ENCODE data around the gene BRPF1.
A peak's percentile ranks its signal among the peaks of the same experiment; 100 is the strongest.
"Not testable (repeated sequence)": the region's sequence is repeated elsewhere in the genome, so short reads cannot be mapped to it uniquely, and the experiment has no call there.

The BRPF1 gene

GRCh38 chr3:9769426-9770275, 38.1 kb downstream of the BRPF1 start, which contains the start of gene CAMK1:
Gene CAMK1, minus strand, starts transcription at chr3:9769947. Its CDS starts 2,198 bp downstream, at chr3:9767749.
- peak; percentile 83 for DNase-seq

GRCh38 chr3:9770276-9770812, 38.8 kb downstream of the BRPF1 start:
- DNase-seq, result no peak

DNA sequence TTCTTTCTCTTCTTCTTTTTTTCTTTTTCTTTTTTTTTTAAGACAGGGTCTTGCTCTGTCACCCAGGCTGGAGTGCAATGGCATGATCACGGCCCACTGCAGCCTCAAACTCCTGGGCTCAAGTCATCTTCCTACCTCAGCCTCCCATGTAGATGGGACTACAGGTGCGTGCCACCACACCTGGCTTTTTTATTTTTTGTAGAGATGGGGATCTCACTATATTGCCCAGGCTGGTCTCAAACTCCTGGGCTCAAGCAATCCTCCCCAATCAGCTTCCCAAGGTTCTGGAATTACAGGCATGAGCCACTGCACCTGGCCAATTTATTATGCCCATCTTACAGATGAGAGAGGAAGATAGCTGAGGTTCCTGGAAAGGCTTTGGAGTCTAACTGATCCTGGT, 39.5 kb downstream of the BRPF1 start:
- DNase-seq, result not testable (repeated sequence)

DNA sequence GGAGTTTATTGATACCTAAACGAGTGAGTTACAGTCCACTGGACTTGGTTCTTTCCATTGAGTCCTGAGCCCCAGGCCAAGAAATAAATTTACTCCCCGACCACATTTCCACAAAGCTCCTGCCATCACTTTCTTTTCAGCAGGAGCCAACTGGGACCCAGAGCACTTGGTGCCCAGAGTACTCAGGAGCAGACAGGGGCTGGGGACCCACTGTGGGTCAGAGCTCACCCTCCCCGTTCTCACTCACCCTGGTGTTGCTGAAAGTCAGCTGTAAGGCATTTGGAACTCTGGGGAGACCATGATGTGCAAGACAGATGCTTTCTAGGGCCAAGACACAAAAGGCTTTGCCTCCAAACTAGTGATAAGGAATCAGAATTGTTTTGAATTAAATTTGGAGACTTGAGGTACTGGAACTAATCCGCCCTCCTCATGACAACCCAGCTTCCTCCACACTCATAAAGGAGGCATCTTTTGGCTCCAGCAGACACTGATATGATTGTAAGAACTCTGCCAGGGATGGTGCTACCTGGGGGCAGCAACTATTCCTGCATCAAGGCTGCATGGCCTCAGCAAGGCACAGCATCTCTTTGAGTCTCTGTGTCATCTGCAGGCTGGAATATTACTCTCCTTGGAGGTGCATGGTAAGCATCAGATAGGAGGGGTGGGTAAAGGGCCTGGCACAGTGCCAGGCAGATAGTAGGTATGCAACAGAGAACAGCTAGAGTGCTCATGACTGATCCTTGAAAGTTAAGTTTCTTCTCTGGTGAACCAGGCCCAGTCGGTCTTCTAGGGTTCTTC, 45.6 kb downstream of the BRPF1 start:
- no peak for DNase-seq

- DNase-seq, result no peak
Measured at GRCh38 chr3:9777694-9778021, 46.1 kb downstream of the BRPF1 start.

DNA sequence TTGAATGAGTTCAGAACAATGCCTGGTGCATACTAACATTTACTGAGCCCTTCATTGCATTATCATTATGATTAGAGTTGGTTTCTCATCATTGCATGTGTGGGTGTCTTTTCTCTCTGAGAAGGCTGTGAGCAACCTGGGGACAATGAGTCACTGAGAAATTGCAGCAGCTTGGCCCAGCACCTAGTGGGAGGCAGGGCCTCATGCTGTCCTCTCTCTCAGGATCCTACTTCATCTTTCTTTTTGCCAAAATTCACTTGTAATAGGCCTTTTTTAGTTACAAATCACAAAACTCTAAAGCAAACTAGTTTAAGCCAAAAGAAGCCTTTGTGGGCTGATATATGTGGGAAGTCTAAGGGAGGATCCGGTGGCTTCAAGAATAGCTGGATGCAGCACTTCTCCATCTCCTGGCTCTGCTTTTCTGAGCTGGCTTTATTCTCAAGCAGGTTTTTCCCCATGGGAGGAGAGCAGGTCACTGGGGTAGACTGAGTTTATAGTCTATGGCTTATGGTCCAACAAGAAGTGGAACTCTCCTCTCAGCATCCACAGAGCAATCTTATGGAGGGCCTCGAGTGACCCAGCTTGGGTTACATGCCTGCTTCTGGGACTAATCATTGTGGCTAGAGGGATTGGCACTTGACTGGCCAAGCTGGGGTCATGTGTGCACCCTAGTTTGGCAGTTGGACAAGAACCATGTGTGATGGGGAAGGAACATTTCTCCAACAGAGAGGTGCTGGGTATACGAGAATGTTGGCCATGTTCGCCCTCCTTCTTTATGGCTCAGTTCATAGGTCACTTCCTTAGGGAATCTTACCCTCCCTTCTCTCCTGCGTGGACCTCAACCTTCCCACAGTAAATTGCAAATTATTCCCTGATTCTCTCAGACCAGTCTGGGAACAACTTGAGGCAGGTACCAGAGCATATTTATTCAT, 46.9 kb downstream of the BRPF1 start:
- peak; percentile 77 for DNase-seq

- DNase-seq, result no peak
Measured at GRCh38 chr3:9779075-9779593, 47.6 kb downstream of the BRPF1 start.

- peak; percentile 36 for DNase-seq
Measured at GRCh38 chr3:9779721-9780457, 48.4 kb downstream of the BRPF1 start.

DNA sequence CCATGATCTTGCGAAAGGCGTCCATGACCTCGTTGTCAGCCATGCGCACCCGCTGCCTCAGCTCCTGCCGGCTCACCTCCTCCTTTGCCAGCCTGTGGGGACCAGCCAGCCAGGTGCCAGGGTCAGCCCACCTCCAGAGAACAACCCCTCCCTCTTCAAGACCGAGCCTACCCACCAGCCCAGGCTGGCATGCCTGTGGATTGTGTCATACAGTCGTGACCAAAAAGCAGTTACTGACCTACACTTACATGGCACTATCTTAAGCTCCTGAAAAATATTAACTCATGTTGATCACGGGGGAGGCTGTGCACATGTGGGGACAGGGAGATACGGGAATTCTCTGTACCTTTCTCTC, 48.9 kb downstream of the BRPF1 start:
- no peak for DNase-seq

- no peak for DNase-seq
Measured at GRCh38 chr3:9780910-9781309, 49.4 kb downstream of the BRPF1 start.

- no peak for DNase-seq
Measured at GRCh38 chr3:9781551-9781950, 50.0 kb downstream of the BRPF1 start.

GRCh38 chr3:9781978-9782603, 50.6 kb downstream of the BRPF1 start:
- no peak for DNase-seq

- DNase-seq, result no peak
Measured at GRCh38 chr3:9782770-9783169, 51.2 kb downstream of the BRPF1 start.

GRCh38 chr3:9783954-9784353, 52.4 kb downstream of the BRPF1 start:
- DNase-seq, result no peak

GRCh38 chr3:9784965-9785364, 53.4 kb downstream of the BRPF1 start:
- no peak for DNase-seq

GRCh38 chr3:9785602-9786001, 54.1 kb downstream of the BRPF1 start:
- no peak for DNase-seq

- DNase-seq, result no peak
Measured at GRCh38 chr3:9786209-9786739, 54.7 kb downstream of the BRPF1 start.

DNA sequence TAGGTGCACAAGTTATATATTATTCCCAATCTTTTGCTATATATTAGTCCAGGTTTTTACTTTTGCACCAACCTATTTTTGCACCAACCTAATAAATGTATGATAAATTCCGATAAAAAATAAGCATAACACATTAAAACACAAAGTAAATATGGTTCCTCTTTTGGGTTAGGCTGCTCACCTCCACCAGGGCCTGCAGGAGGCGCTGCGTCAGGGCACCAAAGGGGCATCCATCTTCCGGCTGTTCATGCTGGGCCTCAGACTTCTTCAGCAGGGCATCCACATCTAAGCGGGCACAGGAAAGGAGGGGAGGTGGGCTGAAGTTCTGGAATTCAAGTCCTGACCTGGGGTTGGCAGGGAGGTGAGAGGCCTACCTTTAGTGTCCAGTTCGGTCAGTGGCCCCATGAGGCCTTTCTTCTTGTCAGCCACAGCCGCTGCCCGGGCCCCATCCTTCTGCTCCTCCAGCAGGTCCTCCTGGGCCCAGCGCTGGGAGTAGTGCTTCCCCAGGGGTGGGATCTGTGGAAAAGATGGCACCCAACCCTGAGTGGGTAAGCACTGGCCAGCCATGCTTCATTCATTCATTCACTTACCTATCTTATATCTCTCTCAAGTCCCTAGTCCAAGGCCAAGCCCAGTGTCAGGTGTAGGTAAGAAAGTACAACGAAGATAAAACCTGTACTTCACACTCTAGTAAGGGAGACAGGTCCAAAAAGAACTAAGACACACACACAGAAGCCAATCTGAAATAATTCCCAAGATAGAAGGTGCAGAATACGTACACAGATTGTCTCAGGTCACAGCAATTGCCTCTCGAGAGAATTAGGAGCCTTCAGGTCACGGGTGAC, 55.5 kb downstream of the BRPF1 start:
- no peak for DNase-seq

GRCh38 chr3:9787714-9788113, 56.2 kb downstream of the BRPF1 start:
- no peak for DNase-seq

DNA sequence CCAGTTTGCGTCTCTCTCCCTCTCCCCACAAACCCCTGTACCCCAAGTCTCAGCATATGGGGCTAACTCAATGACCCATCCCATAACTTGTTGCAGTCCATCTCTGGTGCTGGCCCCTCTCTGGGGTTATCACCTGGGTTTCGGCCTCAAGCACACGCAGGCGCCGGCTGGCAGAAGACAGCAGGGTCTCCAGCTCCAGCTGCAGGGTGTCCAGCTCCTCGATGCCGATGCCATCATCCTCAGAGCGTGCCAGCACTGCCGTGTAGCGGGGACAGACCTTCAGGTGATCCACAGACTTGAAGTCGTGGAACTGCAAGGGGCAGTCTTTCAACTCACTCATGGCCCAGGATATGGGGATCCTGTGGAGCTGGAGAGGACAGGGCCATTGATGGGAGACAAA, 59.6 kb downstream of the BRPF1 start:
- DNase-seq, result no peak
